ENCODE results near the gene INHBB.

The INHBB gene

DNA sequence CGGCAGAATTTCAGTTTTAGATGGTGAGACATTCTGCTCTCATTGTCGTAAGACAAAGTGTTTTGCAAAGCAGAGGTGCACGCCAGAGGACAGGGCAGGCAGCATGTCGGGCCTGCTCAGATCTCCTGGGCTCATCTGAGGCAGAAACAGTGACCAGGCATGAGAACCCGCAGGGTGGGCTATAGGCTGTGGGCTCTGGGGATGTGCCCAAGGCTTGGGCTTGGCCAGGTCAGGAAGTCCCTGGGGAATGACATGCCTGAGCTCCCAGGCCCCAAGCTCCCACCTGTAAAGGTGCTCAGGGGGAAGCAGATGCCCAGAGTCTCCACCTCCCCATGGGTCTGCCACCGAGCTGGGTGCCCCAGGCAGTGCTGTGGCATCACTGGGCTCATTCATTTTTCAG lies 35.3 kb downstream of the INHBB start:
- peaks cover 0 to 20% (median 4%) of the 10 kb centered on the region in 10 experiments; a peak in 8 of 20 replicates for H3K4me1 ChIP-seq
- H3K27ac ChIP-seq, result no peak overlapping the region
- no peaks in the 10 kb centered on the region for H3K9me3 ChIP-seq (replicated peaks in 1 of 11)
- no peaks in the 10 kb centered on the region; a peak in 1 of 22 replicates for H4K20me1 ChIP-seq
- H3K27me3 ChIP-seq, result no peaks in the 10 kb centered on the region
- no peak overlapping the region for H3K9ac ChIP-seq
- no peak overlapping the region for H3K4me3 ChIP-seq
- TF ChIP-seq Cebpa-rat (IDR thresholded peaks at IDR 0.05), result no peak
- no peaks in the 10 kb centered on the region for H3K36me3 ChIP-seq
- no peak overlapping the region for H3K4me2 ChIP-seq

DNA sequence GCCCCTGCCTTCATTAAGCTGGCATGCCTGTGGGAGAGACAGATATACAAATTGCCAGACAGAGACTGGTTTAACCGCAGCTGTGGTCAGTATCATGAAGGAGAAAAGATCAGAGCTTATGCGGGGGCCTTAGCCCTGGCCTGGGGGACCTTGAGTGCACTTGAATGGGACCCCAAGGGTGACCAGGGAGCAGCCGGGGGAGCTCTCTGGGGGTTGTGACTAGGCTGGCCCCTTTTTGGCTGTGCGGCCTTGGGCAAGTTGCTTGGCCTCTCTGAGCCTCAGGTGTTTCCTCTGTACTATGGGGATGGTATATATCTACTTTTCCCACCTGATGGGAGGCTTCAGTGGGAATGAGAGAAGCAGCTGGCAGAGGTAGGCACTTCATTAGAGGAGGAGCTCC lies 35.7 kb downstream of the INHBB start:
- H3K4me1 ChIP-seq, result peaks cover 0 to 15% (median 2%) of the 10 kb centered on the region in 10 experiments; a peak in 6 of 20 replicates
- peak overlapping the region in 1 of 11 experiments; percentile 10; a peak in 1 of 22 replicates for H3K4me2 ChIP-seq
- H3K4me3 ChIP-seq, result no peak overlapping the region
- no peak for TF ChIP-seq Cebpa-rat (IDR thresholded peaks at IDR 0.05)
- no peaks in the 10 kb centered on the region for H3K9me3 ChIP-seq (replicated peaks in 1 of 11)
- no peaks in the 10 kb centered on the region for H3K27me3 ChIP-seq
- no peak overlapping the region for H3K27ac ChIP-seq
- H3K9ac ChIP-seq, result no peak overlapping the region
- no peaks in the 10 kb centered on the region; a peak in 1 of 22 replicates for H4K20me1 ChIP-seq
- no peaks in the 10 kb centered on the region for H3K36me3 ChIP-seq

DNA sequence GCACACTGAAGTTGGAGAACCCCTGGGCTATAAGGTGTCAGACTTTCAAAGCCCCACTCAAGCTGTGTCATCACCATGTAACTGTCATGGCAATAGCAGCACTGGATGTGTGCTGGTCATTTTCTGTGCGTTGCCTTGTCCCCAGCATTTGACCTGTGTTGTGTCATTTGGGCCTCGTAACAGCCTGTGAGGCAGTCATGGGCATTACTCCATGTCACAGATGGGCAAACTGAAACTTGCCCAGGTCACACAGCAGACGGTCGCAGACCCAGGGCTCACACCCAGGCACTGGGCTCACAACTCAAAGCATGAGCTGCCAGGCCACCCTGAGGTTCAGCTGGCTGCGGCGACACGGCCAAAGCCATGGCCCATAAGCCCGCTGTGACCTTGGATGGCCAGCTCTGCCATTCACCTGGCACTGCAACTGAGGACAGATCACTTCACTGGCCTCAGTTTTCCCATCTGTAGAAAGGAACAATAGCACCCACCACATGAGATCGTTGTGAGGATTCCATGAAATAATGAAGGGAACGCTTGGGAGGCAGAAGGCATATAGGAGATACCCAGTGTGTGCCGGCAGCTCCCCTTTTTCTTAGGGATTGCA lies 36.7 kb downstream of the INHBB start:
- Histone ChIP-seq H4K20me1 (no peaks in the 10 kb centered on the region; a peak in 1 of 22 replicates), H3K4me2 (no peak overlapping the region), H3K9me3 (replicated peaks in 1 of 11) (no peaks in the 10 kb centered on the region), H3K4me3 (no peak overlapping the region), H3K36me3 (no peaks in the 10 kb centered on the region), H3K27me3 (no peaks in the 10 kb centered on the region), H3K27ac (no peak overlapping the region), H3K4me1 (peaks cover 0 to 11% (median 0%) of the 10 kb centered on the region in 10 experiments; a peak in 6 of 20 replicates), H3K9ac (no peak overlapping the region)
- TF ChIP-seq Cebpa-rat (IDR thresholded peaks at IDR 0.05), result no peak

DNA sequence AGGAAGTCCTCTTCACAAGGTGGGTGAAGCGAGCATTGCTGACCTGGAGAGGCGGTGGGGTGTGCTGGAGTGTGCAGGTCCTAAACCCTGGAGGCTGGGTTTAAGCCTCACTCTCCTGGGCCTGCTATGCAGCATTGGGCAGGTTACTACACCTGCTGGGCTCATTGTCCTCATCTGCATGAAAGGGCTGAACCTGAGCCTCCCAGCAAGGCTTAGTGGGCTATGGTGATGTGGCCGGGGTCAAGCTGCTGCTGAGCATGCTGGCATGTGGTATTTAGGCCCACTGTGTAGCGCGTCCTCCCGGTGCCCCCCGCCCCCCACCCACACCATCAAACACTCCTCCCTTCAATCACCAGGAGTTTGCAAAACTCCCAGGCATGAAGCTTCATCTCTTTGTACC lies 37.3 kb downstream of the INHBB start:
- Histone ChIP-seq H3K9ac (no peak overlapping the region), H3K4me3 (no peak overlapping the region), H3K9me3 (replicated peaks in 1 of 11) (no peaks in the 10 kb centered on the region), H3K27ac (no peak overlapping the region), H4K20me1 (no peaks in the 10 kb centered on the region; a peak in 1 of 22 replicates), H3K4me2 (no peak overlapping the region), H3K36me3 (no peaks in the 10 kb centered on the region), H3K27me3 (no peaks in the 10 kb centered on the region), H3K4me1 (peaks cover 0 to 9% (median 0%) of the 10 kb centered on the region in 10 experiments; a peak in 3 of 20 replicates)
- no peak for TF ChIP-seq Cebpa-rat (IDR thresholded peaks at IDR 0.05)

DNA sequence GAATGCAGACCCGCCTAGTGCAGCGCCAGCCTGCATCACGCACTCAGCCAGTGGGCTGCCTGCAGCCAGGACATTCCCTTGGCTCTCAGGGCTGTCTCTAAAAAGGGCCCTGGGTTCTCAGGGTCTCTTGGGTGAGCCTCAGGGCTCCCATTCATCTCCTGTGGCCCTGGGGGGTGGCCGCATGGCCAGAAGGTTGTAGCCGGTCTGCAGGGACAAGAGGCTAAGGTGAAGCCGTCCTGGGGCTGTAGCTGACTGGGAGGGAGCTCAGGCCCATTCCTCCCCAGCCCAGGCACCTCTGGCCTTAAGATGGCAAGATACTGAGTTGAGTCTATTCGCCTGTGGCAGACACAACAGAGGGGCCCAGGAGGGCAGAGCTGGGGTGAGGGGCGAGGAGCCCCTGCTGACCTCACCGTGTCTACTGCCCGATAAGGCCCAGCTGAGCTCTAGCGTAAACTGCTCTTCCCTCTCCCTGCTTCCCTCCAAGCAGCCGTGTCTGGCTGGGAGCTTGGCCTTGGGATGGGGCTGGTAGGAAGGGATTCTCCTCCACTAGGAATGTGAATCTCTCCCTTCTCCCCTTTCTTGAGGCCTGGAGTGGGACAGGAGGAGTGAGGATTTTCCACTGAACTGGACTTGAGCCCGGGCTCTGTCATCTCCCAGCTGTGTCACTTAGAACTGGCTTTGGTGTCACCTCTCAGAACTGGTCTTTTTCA lies 37.9 kb downstream of the INHBB start:
- Histone ChIP-seq H3K4me1 (peaks cover 0 to 9% (median 0%) of the 10 kb centered on the region in 10 experiments; a peak in 3 of 20 replicates), H3K36me3 (no peaks in the 10 kb centered on the region), H3K9me3 (replicated peaks in 1 of 11) (no peaks in the 10 kb centered on the region), H3K4me3 (no peak overlapping the region), H4K20me1 (no peaks in the 10 kb centered on the region; a peak in 1 of 22 replicates), H3K4me2 (no peak overlapping the region), H3K27ac (no peak overlapping the region), H3K9ac (no peak overlapping the region), H3K27me3 (no peaks in the 10 kb centered on the region)
- TF ChIP-seq Cebpa-rat (IDR thresholded peaks at IDR 0.05), result no peak

DNA sequence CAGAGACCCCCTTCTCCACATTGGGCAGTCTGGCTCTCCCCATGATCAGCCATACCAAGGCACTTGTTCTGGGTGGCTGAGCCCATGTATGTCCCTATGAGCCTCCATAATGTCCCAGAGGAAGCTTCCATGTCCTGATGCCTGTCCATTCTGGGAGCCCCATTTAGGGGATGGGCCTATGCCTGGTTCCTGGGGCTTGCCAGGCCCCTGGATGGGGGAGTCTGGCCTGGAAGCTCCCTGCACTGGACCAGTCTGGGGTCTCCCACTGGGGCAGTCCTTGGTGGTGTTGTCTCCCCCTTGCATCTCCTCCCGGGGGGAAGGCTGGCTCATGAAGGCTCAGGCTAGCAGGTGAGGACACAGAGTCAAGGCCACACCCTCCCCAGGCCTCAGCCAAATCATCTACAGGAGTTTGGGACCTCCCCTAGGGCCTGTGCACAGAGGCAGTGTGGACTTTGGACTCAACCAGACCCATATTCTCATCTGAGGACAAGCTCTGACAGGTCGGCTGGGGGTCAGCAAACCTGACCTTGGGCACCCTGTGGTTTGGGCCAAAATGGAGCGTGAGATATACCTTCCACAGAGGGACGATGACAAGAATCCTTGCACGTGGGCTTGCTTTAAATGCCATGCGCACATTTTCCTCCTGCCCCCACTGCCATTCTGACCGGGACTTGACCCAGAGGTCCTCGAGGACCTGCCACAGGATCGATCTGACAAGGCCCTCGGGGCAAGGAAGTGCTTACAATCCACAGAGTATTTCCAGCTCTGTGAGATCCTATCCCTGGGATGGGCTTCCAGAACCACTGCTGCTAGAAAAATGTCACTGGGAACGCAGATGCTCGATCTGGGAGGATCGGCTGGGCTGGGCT lies 38.8 kb downstream of the INHBB start:
- no peaks in the 10 kb centered on the region for H4K20me1 ChIP-seq
- H3K4me1 ChIP-seq, result peaks cover 0 to 9% (median 0%) of the 10 kb centered on the region in 10 experiments; a peak in 3 of 20 replicates
- no peak overlapping the region for H3K4me2 ChIP-seq

DNA sequence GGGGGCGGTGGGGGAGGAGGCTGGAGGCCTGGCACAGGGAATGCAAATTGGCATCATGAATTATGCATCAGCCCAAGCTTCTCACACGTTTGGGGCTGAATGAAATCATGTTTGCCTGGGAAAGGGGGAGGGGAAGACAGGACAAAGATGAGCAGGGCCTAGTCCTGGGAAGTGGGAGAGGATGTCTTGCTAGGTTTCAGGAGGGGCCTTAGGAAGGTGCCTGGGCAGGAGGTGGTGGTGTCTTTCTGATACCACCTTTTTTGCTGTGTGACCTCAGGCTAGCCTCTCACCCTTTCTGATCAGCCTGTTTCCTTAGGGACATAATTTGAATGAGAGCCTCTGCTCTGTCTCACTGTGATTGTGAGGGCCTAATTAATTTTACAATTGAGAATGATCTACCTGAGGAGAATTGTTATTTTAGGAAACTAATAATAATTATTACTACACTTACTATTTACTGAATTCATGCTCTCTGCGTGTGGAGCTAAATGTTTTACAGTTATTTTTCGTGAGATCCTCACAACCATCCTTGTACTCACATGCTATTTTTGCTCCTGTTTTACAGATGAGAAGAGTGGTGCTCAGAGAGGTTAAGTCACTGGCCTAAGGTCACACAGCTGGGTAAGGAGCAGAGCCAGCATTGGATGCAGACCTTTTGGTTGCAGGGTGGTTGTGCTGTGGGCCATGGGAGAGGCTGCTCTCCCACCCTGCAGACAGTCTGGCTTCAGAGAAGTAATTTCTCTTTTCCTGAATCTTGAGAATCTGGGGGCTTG lies 39.6 kb downstream of the INHBB start:
- Histone ChIP-seq H4K20me1 (no peaks in the 10 kb centered on the region), H3K9ac (no peak overlapping the region), H3K27me3 (no peaks in the 10 kb centered on the region), H3K27ac (no peak overlapping the region), H3K36me3 (no peaks in the 10 kb centered on the region), H3K4me3 (no peak overlapping the region), H3K9me3 (replicated peaks in 1 of 11) (no peaks in the 10 kb centered on the region), H3K4me1 (peaks cover 0 to 9% (median 0%) of the 10 kb centered on the region in 10 experiments; a peak in 3 of 20 replicates), H3K4me2 (no peak overlapping the region)
- no peak for TF ChIP-seq Cebpa-rat (IDR thresholded peaks at IDR 0.05)

More for the DNA sequence above, 38.8 kb downstream of the INHBB start:
- Histone ChIP-seq H3K4me3 (no peak overlapping the region), H3K27ac (no peak overlapping the region), H3K9ac (no peak overlapping the region), H3K36me3 (no peaks in the 10 kb centered on the region), H3K27me3 (no peaks in the 10 kb centered on the region), H3K9me3 (replicated peaks in 1 of 11) (no peaks in the 10 kb centered on the region)
- no peak for TF ChIP-seq Cebpa-rat (IDR thresholded peaks at IDR 0.05)

DNA sequence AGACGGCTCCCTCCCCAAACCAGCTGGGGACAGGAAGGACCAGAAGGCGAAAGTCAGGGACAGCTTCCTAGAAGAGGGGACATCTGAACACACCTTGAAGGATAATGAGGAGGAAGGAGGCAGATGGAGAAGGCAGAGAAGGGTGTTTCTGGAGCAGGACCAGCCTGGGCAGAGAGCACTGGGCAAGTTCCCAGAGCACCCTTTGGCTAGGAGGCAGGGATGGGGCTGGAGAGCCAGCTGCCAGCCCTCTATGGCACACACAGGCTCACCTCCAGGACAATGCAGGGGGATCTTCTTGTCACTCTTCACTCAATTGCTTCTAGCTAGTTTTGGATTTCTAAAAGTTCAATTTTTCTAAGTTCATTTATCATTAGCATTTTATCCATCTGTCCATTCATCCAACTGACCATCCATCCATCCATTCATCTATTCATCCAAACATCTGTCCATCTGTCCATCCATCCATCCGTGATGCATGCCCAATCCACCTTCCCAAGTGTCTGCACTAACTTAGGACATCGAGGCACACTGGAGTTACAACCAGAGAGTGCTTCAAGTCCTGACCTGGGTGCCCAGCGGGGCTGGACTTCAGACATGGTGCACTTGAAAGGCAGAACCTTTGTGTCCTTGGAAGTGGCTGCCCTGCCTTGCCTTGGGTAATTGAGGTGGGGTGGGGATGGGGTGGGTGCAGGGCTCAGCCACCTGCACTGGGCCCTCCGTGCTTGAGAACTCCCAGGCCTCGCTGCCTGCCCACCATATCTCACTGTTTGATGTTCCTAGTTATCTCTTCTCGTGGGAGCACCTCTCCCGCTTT lies 42.5 kb downstream of the INHBB start:
- Histone ChIP-seq H3K4me1 (peaks cover 0 to 5% (median 0%) of the 10 kb centered on the region in 10 experiments; a peak in 1 of 20 replicates), H4K20me1 (no peaks in the 10 kb centered on the region), H3K9me3 (replicated peaks in 1 of 11) (peaks cover 0 to 5% (median 0%) of the 10 kb centered on the region in 11 experiments; a peak in 1 of 22 replicates), H3K36me3 (no peaks in the 10 kb centered on the region), H3K4me2 (no peak overlapping the region), H3K27ac (no peak overlapping the region), H3K4me3 (no peak overlapping the region), H3K9ac (no peak overlapping the region), H3K27me3 (no peaks in the 10 kb centered on the region)
- no peak for TF ChIP-seq Cebpa-rat (IDR thresholded peaks at IDR 0.05)
